GM18508 (cell line): ENCODE measurements around the gene PDZD4.

Experiments used
- ATAC-seq: cut with Tn5 transposase; IDR thresholded peaks from one replicate; pipeline ENCODE4 v1.9.1; 2021; ENCODE audit warnings: moderate number of reproducible peaks; ENCODE audit not compliant: insufficient read depth, unreplicated experiment

The PDZD4 gene

GRCh38 chrX:153763989-153764755 is 66.2 kb downstream of the PDZD4 start, which contains the start of gene PLXNB3:
PLXNB3 (plus strand) TSS chrX:153764249; CDS start chrX:153765536, 1,287 bp downstream.
- ATAC-seq: no peak

- no peak for ATAC-seq
Observed at GRCh38 chrX:153763298-153763932, 66.9 kb downstream of the PDZD4 start.

- ATAC-seq: no peak
Observed at GRCh38 chrX:153762626-153763173, 67.6 kb downstream of the PDZD4 start.

- no peak for ATAC-seq
Observed at GRCh38 chrX:153761863-153762262, 68.5 kb downstream of the PDZD4 start.

- ATAC-seq: no peak
Observed at GRCh38 chrX:153755136-153755535, 75.2 kb downstream of the PDZD4 start.
